NCI-H1417 treated with DMSO at 0.1 percent for 48 hours (cell line): ENCODE measurements around the gene MYO1G.

ENCODE experiments used
- DNase-seq: peaks from one replicate; lab custom pipeline; 2025; lab: John Stamatoyannopoulos, UW

MYO1G gene

DNA sequence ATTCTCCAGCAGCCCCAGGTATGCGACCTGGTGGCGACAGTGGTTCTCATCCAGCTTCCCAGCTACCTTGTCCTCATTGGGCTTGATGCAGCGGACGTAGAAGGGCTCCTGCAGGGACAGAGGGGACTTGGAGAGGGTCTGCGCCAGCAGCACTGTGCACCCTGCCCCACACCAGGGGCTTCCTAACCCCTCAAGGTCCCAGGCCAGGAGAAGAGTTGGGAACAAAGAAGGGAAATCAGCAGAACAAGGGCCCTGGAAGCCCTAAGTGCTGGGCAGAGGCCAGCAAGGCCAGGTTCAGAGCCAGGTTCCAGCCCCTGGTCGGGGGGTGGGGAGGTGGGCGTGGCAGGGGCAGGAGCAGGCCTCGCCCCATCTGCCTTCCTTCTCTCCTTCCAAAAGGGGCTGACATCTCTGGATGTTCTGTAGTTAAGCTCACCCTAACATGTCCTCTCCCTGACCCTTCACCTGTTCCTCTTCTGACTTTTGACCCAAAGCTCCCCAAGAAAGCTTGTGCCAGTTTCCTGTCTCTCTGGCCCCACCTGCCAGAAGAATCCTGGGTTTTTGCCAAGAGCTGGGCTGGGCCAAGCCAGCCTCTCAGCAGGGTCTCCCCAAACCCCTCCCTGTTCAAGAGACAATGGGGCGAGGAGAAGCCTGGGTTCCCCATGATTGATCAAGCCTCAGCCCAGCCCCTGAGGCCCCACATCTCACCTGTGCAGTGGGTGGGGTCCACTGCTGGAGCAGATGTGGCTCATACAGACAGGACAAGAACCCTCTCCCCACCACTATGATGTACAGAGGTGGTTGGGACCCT lies 11.9 kb downstream of the MYO1G start:
- DNase-seq = no peak

DNA sequence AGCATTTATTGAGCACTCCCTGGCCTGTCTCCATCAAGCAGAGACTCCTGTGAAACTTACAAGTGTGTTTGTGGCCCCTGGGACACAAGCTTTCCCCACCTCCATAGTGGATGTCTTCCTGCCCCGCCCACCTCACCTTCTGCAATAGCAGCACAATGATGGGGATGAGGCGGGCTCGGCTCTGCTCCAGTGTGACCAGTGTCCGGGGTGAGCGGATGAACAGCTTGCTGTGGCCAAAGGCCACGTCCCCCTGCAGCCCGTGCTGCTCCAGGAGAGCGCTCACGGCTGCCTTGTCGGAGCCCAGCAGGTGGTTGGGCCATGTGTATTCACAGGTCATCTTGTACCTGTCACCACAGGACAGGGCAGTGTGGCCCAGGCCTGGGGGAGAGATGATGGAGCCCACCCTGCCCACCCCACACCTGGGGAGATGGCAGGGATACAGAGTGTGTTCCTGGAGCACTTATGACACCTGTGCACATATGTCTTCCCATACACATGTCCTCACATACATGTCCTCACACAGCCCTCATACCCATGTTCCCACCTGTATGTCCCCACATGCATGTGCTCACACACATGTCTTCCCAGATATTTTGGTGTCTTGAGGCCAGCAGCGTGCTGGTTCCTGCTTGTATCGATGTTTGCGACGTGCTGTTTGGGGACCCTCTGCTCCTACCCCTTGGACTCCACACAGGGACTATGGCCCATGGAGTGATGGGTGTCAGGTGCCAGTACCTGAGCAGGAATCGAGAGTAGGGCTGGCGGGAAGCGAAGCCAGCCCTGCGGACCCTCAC lies 12.7 kb downstream of the MYO1G start:
- DNase-seq = no peak

DNA sequence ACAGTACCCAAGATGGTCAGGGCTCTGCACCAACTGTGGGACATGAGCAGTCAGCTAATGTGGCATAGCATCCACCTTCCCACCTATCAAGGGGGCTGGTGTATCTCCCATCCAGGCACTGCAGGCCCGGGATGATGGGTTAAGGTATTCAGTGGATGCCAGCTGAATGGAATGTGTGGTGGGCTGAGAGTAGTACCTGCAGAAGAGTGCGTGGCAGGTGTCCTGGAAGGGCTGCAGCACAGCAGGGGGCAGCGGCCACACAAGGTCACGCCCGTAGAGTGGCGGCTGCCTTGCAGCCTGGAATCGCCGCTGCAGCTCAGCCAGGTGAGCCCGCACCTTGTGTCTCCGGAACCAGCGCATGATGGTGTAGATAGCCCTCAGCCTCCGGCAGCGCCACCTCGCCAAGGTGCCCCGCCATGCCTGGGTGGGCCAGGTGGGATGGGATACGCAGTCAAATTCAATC lies 13.3 kb downstream of the MYO1G start:
- no peak for DNase-seq

DNA sequence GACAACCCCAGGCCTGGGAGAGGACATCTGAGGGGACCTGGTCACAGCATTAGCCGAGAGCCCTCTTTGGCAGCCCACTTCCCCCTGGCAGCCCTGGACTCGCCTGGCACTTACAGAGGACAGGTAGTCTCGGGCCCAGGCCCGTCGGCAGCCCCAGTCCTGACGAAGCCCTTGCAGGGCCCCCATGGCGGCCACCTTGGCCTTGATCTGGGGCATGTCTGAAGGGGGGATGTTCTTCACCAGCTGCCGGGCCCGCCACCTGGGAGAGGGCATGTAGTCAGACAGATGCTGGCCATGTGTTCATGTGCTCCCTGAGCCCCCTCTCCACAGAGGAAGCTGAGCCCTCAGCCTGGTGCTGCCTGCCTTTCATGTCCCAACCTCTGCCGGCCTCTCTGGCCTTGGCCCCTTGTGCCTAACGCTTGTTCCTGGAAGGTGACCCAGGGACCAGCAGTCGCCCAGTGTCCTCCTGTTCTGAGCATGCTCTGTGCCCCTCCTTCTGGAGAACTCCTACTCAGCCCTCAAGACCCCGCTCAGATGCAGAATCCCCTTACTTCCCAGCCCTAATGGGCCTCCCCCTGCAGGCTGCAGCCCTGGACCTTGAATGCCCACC lies 13.9 kb downstream of the MYO1G start:
- DNase-seq = no peak

DNA sequence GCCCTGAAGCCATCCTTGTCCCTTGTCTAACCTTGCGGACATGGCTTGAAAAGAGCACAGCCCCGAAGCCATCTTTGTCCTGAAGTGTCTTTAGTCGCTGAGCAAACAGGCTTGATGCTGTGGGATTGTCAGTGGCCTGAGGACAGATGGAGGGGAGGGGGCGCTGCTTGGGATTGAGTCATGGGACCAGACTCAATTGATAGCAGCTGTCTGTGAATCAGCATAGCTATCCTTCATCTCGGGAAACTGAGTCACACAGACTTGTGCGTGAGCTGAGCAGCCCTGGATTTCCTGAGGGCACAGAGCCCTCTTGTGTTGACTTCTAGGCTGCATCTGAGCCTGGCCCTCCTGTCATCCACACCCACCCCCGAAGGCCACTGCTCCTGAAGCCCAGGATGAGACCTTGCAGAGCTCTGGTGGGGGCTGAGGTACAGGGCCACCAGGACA lies 14.4 kb downstream of the MYO1G start:
- DNase-seq = no peak

DNA sequence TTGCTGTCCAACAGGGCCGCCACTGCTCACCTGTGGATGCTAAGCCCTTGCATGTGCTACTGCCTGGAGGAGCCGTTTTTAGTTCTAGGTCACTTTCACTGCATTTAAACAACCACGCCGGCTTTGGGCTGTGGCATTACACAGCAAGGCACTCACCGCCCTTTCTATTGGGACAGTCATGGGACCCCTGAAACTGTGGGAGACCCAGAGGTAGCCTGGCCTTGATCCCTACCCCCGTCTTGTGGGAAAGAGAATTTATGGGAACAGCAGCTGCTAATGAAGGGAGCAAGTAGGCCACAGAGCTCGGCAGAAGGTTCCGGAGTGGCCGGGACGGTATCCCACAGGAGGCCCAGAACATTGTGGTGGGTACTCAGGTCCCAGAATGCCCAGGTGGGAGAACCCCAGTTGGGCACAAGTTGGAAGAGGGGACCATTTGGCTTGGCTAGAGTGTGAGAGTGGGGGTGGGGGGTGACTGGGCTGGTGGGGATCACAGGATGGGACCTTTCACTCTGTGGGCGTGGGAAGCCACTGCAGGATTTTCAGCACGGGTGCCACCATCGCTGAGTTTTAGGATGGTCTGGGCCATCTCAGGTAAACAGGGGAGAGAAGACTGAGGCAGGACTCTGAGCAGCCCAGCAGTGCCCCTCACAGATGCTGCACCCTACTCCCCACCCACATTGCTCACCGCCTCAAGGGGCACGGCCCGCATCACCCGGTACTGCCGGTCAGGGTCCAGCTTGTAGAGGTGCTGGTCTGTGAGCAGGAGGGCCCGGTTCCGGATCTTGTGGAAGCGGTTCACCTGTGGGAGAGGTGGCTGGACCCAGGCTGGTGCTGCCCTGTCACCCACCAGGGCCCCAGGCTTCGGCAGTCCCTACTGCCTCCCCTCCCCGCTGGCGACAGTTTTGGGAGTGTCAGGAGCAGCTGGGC lies 15.2 kb downstream of the MYO1G start:
- DNase-seq = no peak

DNA sequence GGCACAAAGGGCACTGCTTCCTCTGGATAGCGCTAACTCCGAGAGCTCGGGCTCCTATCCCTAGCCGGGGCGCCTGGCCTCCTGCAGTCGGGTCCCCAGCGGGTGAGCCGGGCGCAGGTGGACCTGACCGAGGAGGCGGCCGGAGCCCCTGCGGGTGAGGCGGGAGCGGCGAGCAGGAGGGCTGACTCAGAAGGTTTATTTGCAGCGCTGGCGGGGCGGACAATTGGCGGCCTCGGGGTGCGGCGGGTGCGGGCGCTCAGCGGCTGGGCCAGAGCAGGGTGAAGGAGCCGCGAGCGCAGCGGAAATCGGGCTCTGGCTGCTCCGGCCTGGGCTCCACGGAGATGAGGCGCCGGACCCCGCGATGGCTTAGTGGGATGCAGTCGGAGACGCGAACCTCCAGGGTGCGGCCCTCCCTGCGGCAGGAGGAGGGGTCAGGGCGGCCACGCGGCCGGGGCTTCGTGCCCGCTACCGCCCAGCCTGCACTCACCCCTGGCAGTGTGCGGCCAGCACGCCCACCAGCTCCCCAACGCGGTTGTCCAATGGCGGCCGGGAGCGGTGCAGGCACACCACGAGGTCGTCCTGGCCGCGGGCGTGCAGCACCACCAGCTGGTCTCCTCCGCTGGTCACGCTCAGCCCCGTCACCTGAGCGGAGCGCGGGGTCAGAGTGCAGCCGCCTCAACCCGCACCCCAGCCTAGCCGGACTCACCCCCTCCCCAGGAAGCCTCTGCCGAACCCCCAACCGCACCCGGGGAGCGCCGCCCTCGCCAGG lies 16.1 kb downstream of the MYO1G start:
- DNase-seq = no peak

DNA sequence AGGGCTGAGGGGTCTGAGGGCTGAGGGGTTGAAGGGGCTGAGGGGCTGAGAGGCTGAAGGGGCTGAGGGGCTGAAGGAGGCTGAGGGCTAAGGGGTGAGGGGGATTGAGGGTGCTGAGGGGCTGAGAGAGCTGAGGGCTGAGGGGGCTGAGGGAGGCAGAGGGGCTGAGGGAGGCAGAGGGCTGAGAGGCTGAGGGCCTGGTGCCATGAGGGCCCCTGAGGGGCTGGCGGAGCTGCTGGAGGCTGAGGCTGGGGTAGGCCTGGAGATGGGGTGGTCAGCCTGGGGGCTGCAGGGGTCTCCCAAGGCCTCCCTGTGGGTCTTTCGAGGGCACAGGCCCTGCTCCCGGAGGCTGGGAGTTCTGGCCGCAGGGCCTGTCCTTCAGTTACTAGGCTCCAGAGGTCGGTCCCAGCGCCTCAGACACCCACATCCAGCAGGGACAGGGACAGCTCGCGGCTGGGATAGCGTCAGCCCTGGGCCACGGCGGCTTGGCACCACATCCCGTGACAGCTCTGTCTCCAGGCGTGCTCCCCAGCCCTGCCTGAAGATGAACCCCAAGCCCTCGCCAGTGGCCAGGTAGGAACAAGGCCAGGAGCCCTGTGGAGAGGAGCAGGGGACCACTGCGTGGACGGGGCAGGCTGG lies 16.9 kb downstream of the MYO1G start:
- no peak for DNase-seq

DNA sequence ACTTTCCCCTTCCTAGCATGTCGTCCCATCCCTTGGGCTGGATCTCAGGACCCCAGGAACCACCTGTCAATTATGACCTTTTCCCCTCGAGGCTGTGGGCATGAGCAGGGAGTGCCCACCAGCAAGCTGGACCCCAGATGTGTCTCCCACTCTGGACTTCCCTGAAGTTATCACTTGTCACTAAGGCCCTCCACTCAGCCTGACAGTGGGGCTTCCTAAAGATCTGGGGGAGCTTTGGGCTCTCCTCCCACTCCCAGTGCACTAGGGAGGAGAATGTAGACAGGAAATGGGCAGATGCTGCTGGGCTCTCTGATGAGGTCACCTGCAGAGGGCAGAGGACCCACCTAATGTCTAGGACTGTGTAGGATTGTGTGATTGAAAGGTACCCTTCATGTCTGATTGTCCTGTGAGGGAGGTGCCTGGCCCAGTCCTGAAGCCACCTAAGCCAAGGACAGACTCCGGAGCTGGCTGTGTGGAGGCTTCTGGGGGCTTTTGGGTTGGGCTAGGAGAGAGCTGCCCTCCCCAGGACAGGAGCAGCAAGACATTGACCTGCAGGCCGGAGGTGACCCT lies 18.7 kb downstream of the MYO1G start:
- no peak for DNase-seq

DNA sequence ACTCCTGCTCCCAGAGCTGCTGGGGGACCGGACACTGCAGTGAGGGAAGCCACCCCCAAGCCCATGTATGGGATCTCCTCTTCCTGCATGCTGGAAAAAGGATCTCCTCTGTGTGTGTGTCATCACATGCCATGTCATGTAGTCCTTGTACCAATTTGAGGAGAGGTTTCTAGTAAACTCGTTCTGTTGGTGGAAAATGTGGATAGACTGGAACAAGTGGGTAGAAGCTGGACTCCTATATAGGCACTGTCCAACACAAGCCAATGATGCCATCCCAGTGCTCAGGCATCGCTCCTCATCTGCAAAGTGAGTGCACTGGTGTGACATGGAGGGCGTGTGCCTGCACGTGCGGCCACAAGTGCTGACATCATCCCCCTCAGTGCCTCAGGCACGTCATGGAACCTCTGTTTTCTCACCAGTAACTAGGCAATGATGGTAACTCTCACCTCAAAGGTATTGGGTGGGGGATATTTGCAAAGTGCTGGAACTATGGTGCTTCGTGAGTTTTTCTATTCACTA lies 19.3 kb downstream of the MYO1G start:
- no peak for DNase-seq

DNA sequence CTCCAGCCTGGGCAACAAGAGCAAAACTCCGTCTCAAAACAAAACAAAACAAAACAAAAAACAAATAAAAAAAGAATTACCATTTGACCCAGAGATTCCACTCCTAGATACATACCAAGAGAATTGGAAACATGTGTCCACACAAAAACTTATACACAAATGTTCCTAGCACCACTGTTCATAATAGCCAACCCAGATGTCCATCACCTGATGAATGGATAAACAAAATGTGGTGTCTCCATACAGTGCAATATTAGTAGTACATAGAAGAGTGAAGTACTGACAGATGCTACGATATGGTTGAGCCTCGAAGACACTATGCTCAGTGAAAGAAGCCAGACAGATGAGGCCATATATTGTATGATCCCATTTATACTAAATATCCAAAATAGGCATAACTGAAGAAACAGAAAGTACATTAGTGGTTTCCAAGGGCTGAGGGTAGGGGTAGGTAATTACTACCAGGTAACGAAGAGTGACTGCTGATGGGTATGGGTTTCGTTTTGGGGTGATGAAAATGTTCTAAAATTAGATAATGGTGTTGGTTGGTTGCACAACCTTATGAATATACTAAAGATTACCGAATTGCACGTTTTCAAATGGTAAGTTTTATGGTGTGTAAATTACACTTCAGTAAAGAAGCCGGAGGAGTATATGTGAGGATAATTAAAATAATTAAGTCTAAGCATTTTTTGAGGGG lies 20.0 kb downstream of the MYO1G start:
- DNase-seq = no peak

DNA sequence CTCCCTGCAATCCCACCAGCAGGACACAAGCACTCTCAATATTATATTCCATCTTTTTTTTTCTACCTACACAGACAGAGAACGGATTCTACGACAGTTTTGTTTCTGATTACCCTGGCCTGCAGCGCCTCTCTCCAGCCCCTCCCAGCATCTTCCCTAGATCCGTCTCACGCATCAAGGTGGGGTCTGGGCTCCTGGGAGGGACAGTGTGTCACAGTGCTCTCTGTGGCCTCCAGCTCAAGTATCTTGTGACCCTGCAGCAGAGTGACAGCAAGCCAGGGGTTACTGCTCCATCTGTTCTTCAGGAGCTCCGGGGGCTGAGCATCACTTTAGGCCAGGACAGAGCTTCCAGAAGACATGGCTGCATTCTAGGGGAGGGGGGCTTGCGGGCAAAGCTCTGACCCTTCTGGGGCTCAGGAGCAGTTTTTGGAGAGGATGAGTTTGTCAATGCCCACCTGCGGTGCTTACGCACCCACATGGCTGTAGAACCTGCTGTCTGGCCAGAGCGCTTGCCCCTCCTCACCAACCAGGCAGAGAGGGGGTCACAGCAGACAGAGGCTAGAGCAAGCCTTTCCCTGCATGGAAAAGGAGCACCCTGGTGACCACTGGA lies 22.6 kb downstream of the MYO1G start:
- DNase-seq = no peak

DNA sequence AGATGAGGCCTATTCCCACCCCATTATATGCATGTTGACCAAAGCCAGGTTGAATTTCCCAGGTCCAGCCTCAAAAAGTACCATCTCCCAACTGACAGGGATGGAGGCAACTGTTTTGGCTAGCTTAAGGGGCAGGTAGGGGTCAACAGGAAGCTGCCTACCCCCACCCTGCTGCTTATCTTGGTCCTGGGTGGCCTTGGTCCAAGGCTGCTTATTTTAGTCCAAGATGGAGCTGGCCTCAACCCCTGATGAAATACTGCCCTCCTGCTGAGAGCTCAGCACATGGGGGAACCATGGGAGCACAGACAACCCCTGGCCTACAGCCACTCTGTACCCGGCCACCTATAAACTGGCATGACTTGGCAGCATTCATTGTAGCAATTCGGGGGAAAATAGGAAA lies 23.1 kb downstream of the MYO1G start:
- DNase-seq = no peak

DNA sequence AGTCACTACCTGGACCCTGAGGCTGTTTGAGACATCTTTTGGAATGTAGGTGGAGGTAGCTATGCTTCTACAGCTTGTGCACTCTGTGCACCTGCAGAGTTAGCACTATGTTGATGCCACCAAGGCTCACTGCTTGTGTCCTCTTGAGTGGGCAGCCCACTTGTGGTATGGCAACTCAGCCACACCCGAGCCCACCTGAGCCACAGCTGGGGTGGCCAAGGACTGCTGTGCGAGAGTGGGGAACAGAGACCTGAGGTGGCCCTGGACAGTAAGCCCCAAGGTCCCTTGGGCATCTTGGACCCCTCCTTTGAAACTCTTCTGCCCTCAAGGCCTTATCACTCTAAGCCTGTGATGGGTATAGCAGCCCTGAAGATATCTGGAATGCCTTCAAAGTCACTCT lies 25.7 kb downstream of the MYO1G start:
- DNase-seq = no peak

DNA sequence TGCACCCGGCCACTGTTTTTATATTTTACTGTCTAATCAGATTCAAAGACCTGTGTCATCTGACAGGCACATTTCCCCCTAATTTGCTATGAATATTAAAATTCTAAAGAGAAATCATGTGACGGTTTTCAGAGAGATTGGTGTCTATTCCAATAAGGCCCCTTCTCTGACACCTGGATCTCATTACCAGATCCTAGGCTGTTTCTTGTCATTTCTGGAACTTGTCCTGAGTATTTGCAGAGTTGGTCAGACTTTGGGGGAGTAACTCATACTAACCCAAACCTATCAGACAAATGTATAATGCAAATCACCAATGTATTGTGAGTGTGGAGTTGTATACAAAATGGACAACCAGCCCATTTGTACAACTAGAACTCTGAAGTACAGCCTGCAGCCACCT lies 29.5 kb downstream of the MYO1G start:
- no peak for DNase-seq

DNA sequence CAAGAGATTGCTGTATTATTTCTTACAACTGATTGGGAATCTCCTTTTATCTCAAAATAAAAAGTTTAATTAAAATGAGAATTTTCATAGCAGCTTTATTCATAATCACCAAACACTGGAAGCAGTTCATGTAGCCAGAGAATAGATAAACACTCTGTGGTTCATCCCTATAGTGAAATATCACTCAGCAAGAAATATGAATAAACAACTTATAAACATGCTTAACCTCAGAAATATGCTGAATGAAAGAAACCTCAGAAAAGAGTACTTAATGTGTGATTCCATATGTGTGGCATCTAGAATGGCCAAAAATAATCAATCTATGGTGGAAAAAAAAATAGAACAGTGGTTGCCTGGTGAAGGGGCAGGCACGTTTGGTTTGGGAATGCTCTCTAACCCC lies 33.3 kb downstream of the MYO1G start:
- no peak for DNase-seq

DNA sequence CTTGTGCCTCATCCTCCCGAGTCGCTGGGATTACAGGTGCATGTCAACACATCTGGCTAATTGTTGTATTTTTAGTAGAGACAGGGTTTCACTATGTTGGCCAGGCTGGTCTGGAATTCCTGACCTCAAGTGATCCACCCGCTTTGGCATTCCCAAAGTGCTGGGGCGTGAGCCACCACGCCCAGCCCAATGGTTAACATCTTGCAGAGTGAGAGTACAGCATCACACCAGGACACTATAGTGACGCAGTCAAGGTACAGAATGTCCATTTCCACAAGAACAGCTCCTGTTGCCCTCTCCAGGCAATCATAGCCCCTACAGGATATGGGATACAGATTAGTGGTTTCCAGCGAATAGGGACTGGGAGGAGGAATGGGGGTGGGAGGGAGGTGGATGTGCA lies 34.0 kb downstream of the MYO1G start:
- no peak for DNase-seq

DNA sequence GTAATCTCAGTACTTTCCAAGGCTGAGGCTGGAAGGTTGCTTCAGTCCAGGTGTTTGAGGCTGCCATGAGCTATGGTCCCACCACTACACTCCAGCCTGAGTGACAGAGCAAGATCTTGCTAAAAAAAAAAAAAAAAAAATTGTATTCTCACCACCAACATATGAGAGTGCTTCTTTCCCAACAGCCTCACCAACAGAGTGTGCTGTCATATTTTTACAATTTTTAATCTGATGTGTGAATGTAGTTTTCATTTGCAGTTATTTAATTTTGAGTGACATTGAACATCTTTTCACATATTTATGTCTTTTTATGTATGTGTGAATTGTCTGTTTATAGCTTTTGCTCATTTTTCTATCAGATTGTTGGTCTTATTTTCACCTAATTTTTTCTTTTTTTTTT lies 35.2 kb downstream of the MYO1G start:
- no peak for DNase-seq

DNA sequence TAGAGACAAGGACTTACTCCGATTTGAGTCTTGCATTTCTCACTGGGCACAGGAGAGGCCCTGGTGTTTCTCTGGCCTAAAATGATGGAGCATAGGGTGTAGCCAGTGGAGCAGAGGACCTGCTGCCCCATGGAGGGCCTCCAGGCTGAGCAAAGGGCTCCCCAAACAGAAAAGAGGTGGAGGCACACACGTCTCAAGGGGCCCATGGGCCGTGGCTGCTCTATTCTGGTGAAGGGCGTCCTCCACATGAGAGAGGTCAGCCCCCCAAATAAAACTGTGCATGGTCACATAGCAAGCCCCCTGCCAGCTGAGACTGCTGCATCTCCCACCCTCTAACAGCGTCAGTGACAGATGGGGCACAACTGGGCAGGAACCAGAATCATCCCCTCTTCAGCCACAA lies 41.4 kb downstream of the MYO1G start:
- no peak for DNase-seq
